Pancreas (tissue), 10 donors: ENCODE data around the gene SORL1-AS1.
A peak's percentile ranks its signal among the peaks of the same experiment; 100 is the strongest.
"Not testable (repeated sequence)": the region's sequence is repeated elsewhere in the genome, so short reads cannot be mapped to it uniquely, and the experiment has no call there.

Experiments
- ATAC-seq, 4 donors: fragments of 200-7000 bp; cut with Tn5 transposase; one replicate each; pipeline versions ENCODE4 v1.8.0 to v1.9.1; 2020; ENCODE audit warnings: mild to moderate bottlenecking in 4 of 4, moderate library complexity in 4 of 4
- DNase-seq, 6 donors: peaks; one replicate each; pipeline ENCODE4 v3.0.0-alpha.2; 2020
- FAIRE-seq: peaks from 2 replicates; lab custom pipeline; 2012; peaks lifted over from hg19 to GRCh38; lab: Jason Lieb, UNC
- H3K27ac ChIP-seq, 4 donors: fragments of 200-600 bp; sonication (generic); 1 replicate in 3 of 4; 2 replicates in 1 of 4; pipeline versions ENCODE4 v1.5.0 to v1.8.0; 2020
- H3K27me3 ChIP-seq, 4 donors: fragments of 200-600 bp; one replicate each; pipeline ENCODE4 v1.8.0; 2021
- H3K36me3 ChIP-seq, 3 donors: fragments of 200-600 bp; sonication (generic) in 1 of 3; one replicate each; pipeline versions ENCODE4 v1.5.0 to v1.8.0; 2020 to 2021
- H3K4me1 ChIP-seq, 3 donors: fragments of 200-600 bp; one replicate each; pipeline ENCODE4 v1.8.0; 2021
- H3K4me3 ChIP-seq, 4 donors: fragments of 200-600 bp; sonication (generic) in 2 of 4; one replicate each; pipeline versions ENCODE4 v1.5.0 to v1.8.0; 2020 to 2021
- H3K9me3 ChIP-seq, 4 donors: fragments of 200-600 bp; one replicate each; pipeline ENCODE4 v1.8.0; 2021
- CTCF ChIP-seq, 4 donors: fragments of 200-600 bp; sonication (generic) in 3 of 4; IDR thresholded peaks; one replicate each; pipeline versions ENCODE4 v1.5.0 to v1.8.0; 2021; ENCODE audit warnings: antibody characterized with exemption in 4 of 4
- WGBS, 2 donors: extraction: QIAGEN DNeasy Blood & Tissue Kit; methylation state at CpG; one replicate each; pipeline ENCODE4 v1.1.7; 2013; 5-methylcytosine and 5-hydroxymethylcytosine counted together
- intact Hi-C, 3 donors: fragments of 100-400 bp; cut with DNase I; formaldehyde crosslinking; loops; one replicate each; pipeline versions ENCODE4 v1.11.1 to v1.14.2; 2022
- donor health status: healthy with polysubstance abuse.
- donor health status: DM: no; HTN: no; CAD: no; lungs with moderate emphysema.
- donor health status: DM: no; HTN: no; CAD: no.
- donor health status: control.
- donor health status: control.
- donor health status: Bipolar disorder and iron deficiency.
- donor health status: DM: yes; HTN: yes; CAD: no.
- donor health status: DM: no; HTN: no; CAD: no.
- donor health status: DM: no; HTN: no; CAD: no.
- donor health status: DM: yes; HTN: yes; CAD: no.

SORL1-AS1 gene

GRCh38 chr11:121414141-121414913, 38.4 kb downstream of the SORL1-AS1 start:
- Histone ChIP-seq H3K4me1 (peaks cover 0 to 17% (median 0%) of the 10 kb centered on the region in 3 donors), H3K27me3 (no peaks in the 10 kb centered on the region), H3K36me3 (no peaks in the 10 kb centered on the region), H3K27ac (no peak overlapping the region), H3K9me3 (no peaks in the 10 kb centered on the region), H3K4me3 (no peak overlapping the region)
- no peak for TF ChIP-seq CTCF (IDR thresholded peaks at IDR 0.05)
- FAIRE-seq: no peak
- ATAC-seq: no peak
- 80 to 92% methylated on average over 2 of the region's 2 CpGs for WGBS, 2 donors
- no peak for DNase-seq
- intact Hi-C loops: no loop called here

- ATAC-seq: no peak
- DNase-seq: no peak
- no peaks in the 10 kb centered on the region for H3K9me3 ChIP-seq
- WGBS, 2 donors: 61 to 68% methylated on average over 4 of the region's 4 CpGs
- no peak for FAIRE-seq
- H3K27ac ChIP-seq: no peak overlapping the region
- no peaks in the 10 kb centered on the region for H3K36me3 ChIP-seq
- TF ChIP-seq CTCF (IDR thresholded peaks at IDR 0.05): no peak
- H3K4me1 ChIP-seq: peaks cover 0 to 14% (median 0%) of the 10 kb centered on the region in 3 donors
- no peak overlapping the region for H3K4me3 ChIP-seq
- intact Hi-C loops: no loop called here
- H3K27me3 ChIP-seq: no peaks in the 10 kb centered on the region
Measured at GRCh38 chr11:121412711-121413415, 39.9 kb downstream of the SORL1-AS1 start.

- no peak for ATAC-seq
Measured at GRCh38 chr11:121412000-121412587, 40.7 kb downstream of the SORL1-AS1 start.

GRCh38 chr11:121411330-121411729, 41.4 kb downstream of the SORL1-AS1 start:
- H3K27ac ChIP-seq, intact Hi-C loops, H3K36me3 ChIP-seq, H3K27me3 ChIP-seq, ATAC-seq, H3K9me3 ChIP-seq, H3K4me1 ChIP-seq, DNase-seq, H3K4me3 ChIP-seq: not testable (repeated sequence)
- FAIRE-seq: peak; percentile 51

More at GRCh38 chr11:121412000-121412587, 40.7 kb downstream of the SORL1-AS1 start:
- Histone ChIP-seq H3K4me3 (no peak overlapping the region), H3K36me3 (no peaks in the 10 kb centered on the region), H3K9me3 (no peaks in the 10 kb centered on the region), H3K27ac (no peak overlapping the region), H3K27me3 (no peaks in the 10 kb centered on the region), H3K4me1 (peaks cover 0 to 7% (median 0%) of the 10 kb centered on the region in 3 donors)
- 80 to 87% methylated on average over 4 of the region's 4 CpGs for WGBS, 2 donors
- no peak for TF ChIP-seq CTCF (IDR thresholded peaks at IDR 0.05)
- intact Hi-C loops: no loop called here
- FAIRE-seq (no peak), DNase-seq (no peak)

- DNase-seq, intact Hi-C loops, H3K27ac ChIP-seq, H3K27me3 ChIP-seq, FAIRE-seq, H3K9me3 ChIP-seq, H3K36me3 ChIP-seq, ATAC-seq, H3K4me3 ChIP-seq, H3K4me1 ChIP-seq: not testable (repeated sequence)
- 94% methylated on average over 2 of the region's 2 CpGs for WGBS, 2 donors
Measured at GRCh38 chr11:121410041-121410440, 42.7 kb downstream of the SORL1-AS1 start.
